Adrenal gland (tissue), 12 donors: Measurements from ENCODE around the gene TRPV4. TPM values are rescaled to one million over a fixed set of nuclear protein-coding genes. Genes with fewer than 3 reads are reported as not detected.

Experiments
- DNase-seq, 7 donors: peaks; one replicate each; pipeline ENCODE4 v3.0.0-alpha.2; 2019 to 2020
- H3K27ac ChIP-seq, 5 donors: fragments of 200-600 bp; sonication (generic) in 4 of 5; 1 replicate in 3 of 5; 2 replicates in 2 of 5; pipeline versions ENCODE4 v1.5.1 to v1.8.0; 2016 to 2020; ENCODE audit warnings: mild to moderate bottlenecking in 1 of 5
- H3K27me3 ChIP-seq: fragments of 200-600 bp; 2 replicates; pipeline ENCODE4 v1.8.0; 2021
- H3K36me3 ChIP-seq, 2 donors: fragments of 200-600 bp; replicated peaks in 1 of 2; 1 replicate in 1 of 2; 2 replicates in 1 of 2; pipeline versions ENCODE4 v1.5.1 to v1.8.0; 2018 to 2022
- H3K4me1 ChIP-seq, 2 donors: fragments of 200-600 bp; replicated peaks in 1 of 2; 1 replicate in 1 of 2; 2 replicates in 1 of 2; pipeline versions ENCODE4 v1.5.1 to v1.8.0; 2018 to 2021
- H3K4me3 ChIP-seq, 4 donors: fragments of 200-600 bp; sonication (generic) in 3 of 4; one replicate each; pipeline ENCODE4 v1.5.1; 2016 to 2018
- H3K9me3 ChIP-seq, 3 donors: fragments of 200-600 bp; sonication (generic) in 1 of 3; replicated peaks in 1 of 3; 1 replicate in 2 of 3; 2 replicates in 1 of 3; pipeline versions ENCODE4 v1.5.1 to v1.8.0; 2016 to 2021
- CTCF ChIP-seq, 6 experiments: fragments of 450-650 bp in 4 of 6; fragments of 200-600 bp in 2 of 6; sonication (generic) in 1 of 6; IDR thresholded peaks; 1 replicate in 5 of 6; 2 replicates in 1 of 6; pipeline versions ENCODE4 v1.5.1 to v1.8.0; 2016 to 2021; ENCODE audit warnings: antibody characterized with exemption in 6 of 6, mild to moderate bottlenecking in 2 of 6, moderate library complexity in 1 of 6
- POLR2A ChIP-seq, 2 donors: fragments of 450-650 bp; IDR thresholded peaks; one replicate each; pipeline ENCODE4 v1.6.1; 2017; ENCODE audit warnings: antibody characterized with exemption in 2 of 2, mild to moderate bottlenecking in 2 of 2, moderate library complexity in 1 of 2
- WGBS, 4 donors: extraction: QIAGEN DNeasy Blood & Tissue Kit in 2 of 4; methylation state at CpG; one replicate each; pipeline versions ENCODE4 v1.1.5 to v1.1.7; 2013 to 2017; 5-methylcytosine and 5-hydroxymethylcytosine counted together
- intact Hi-C, 2 donors: fragments of 100-400 bp; cut with DNase I; formaldehyde crosslinking; loops; one replicate each; pipeline versions ENCODE4 v1.14.1 to v1.15.0; 2022 to 2023
- polyA plus RNA-seq, 3 donors: library from polyadenylated mRNA; stranded (reverse); fragments of 200-250 nt in 2 of 3; fragments of 350-450 nt in 1 of 3; fragmentation: Illumina TruSeq in 1 of 3; extraction: RNeasy Lipid Tissue Mini Kit (QIAGEN cat#74804) in 1 of 3; gene quantifications; one replicate each; pipeline ENCODE4 v1.2.3, GENCODE V29; 2013 to 2014
- total RNA-seq, 9 donors: library from RNA; depleted of rRNA in 4 of 9; stranded (reverse); fragments of >200 nt in 4 of 9; fragments of 120-200 nt in 1 of 9; fragmentation: NEBNext Ultra II Directional in 1 of 9; extraction: Animal tissue kit (Norgen Biotek cat#: 25700) in 1 of 9; gene quantifications; one replicate each; pipeline versions ENCODE4 v1.1.0 to v1.2.4, GENCODE V29; 2013 to 2023
- donor health status: healthy with polysubstance abuse.
- donor health status: Bipolar disorder and iron deficiency.
- donor health status: DM: yes; HTN: yes; CAD: no.
- donor health status: DM: no; HTN: no; CAD: no.
- donor health status: DM: no; HTN: no; CAD: no.
- donor health status: DM: yes; HTN: yes; CAD: no.

The TRPV4 gene
- total and polyA plus RNA-seq, 12 donors = 0.30 to 5.9 (median 1.4) TPM

- intact Hi-C loops = no loop called here
Measured at GRCh38 chr12:109818905-109819500, 14.2 kb downstream of the TRPV4 start.

GRCh38 chr12:109818253-109818652, 14.9 kb downstream of the TRPV4 start:
- Histone ChIP-seq H3K36me3 (no peaks in the 10 kb centered on the region), H3K4me3 (no peak overlapping the region), H3K4me1 (peaks cover 0 to 7% of the 10 kb centered on the region in 2 donors), H3K27ac (no peak overlapping the region), H3K27me3 (no peaks in the 10 kb centered on the region), H3K9me3 (no peaks in the 10 kb centered on the region)
- intact Hi-C loops = no loop called here
- TF ChIP-seq POLR2A (IDR thresholded peaks at IDR 0.05) = no peak
- no peak for TF ChIP-seq CTCF (IDR thresholded peaks at IDR 0.05)
- WGBS, 4 donors = 87 to 91% (median 88%) methylated on average over 8 to 9 of the region's 9 CpGs
- no peak for DNase-seq

More at GRCh38 chr12:109818905-109819500, 14.2 kb downstream of the TRPV4 start:
- Histone ChIP-seq H3K27ac (no peak overlapping the region), H3K27me3 (no peaks in the 10 kb centered on the region), H3K36me3 (no peaks in the 10 kb centered on the region), H3K4me1 (peaks cover 0 to 10% of the 10 kb centered on the region in 2 donors), H3K4me3 (no peak overlapping the region), H3K9me3 (no peaks in the 10 kb centered on the region)
- 57 to 74% (median 71%) methylated on average over 6 to 10 of the region's 10 CpGs for WGBS, 4 donors
- TF ChIP-seq CTCF (IDR thresholded peaks at IDR 0.05) = no peak
- TF ChIP-seq POLR2A (IDR thresholded peaks at IDR 0.05) = no peak
- no peak for DNase-seq

GRCh38 chr12:109817627-109818231, 15.5 kb downstream of the TRPV4 start:
- TF ChIP-seq CTCF (IDR thresholded peaks at IDR 0.05) (no peak), POLR2A (IDR thresholded peaks at IDR 0.05) (no peak)
- Histone ChIP-seq H3K4me1 (peaks cover 0 to 2% of the 10 kb centered on the region in 2 donors), H3K27me3 (no peaks in the 10 kb centered on the region), H3K9me3 (no peaks in the 10 kb centered on the region), H3K4me3 (no peak overlapping the region), H3K36me3 (no peaks in the 10 kb centered on the region), H3K27ac (no peak overlapping the region)
- intact Hi-C loops = no loop called here
- 83 to 92% (median 85%) methylated on average over 8 of the region's 8 CpGs for WGBS, 4 donors
- no peak for DNase-seq

- no peaks in the 10 kb centered on the region for H3K9me3 ChIP-seq
- H3K4me3 ChIP-seq = no peak overlapping the region
- no peaks in the 10 kb centered on the region for H3K36me3 ChIP-seq
- H3K27me3 ChIP-seq = no peaks in the 10 kb centered on the region
- intact Hi-C loops = no loop called here
- H3K4me1 ChIP-seq = no peaks in the 10 kb centered on the region
- WGBS, 4 donors = 75 to 86% (median 81%) methylated on average over 3 to 7 of the region's 7 CpGs
- H3K27ac ChIP-seq = no peak overlapping the region
- no peak for DNase-seq
- no peak for TF ChIP-seq POLR2A (IDR thresholded peaks at IDR 0.05)
Measured at GRCh38 chr12:109816870-109817269, 16.3 kb downstream of the TRPV4 start.
